ENCODE results near the gene ATP6V0A1.

DNA sequence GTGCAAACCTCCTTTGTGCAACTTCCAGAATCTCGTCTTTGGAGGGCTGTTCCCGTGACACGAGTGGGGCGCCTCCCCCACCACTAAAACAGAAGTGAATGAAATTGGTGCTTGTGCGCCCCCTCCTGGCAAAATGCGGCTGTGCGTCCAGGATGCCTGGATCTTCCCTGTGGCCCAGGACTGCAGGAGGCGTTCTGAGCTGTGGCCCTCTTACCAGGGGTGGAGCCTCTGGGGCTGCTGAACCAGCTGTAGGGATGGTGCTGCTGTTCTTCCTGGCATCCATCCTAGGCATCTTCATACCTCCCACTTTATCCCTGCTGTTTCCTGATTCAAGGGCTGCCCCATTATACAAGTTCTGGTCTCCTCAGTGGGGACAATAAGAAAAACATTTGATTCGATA, 58.8 kb downstream of the ATP6V0A1 start:
- TF ChIP-seq CTCF (IDR thresholded peaks at IDR 0.05) (peak in 2 of 3 experiments; percentile 98 to 99), POLR2A (IDR thresholded peaks at IDR 0.05; ENCODE audit: low read depth) (no peak), POLR2AphosphoS5 (IDR thresholded peaks at IDR 0.05) (peak; percentile 67 to 83), EP300 (IDR thresholded peaks at IDR 0.05) (no peak)
